GM21786 (cell line): ENCODE results near the gene GDPD1.
"Not testable (repeated sequence)": the region's sequence is repeated elsewhere in the genome, so short reads cannot be mapped to it uniquely, and the experiment has no call there.

Source experiments
- ATAC-seq: cut with Tn5 transposase; IDR thresholded peaks from one replicate; pipeline ENCODE4 v1.9.1; 2021; ENCODE audit not compliant: unreplicated experiment

Gene GDPD1

GRCh38 chr17:59220328-59221158 is at the start of gene GDPD1:
Gene GDPD1, plus strand, starts transcription at chr17:59220511. Its CDS starts 99 bp downstream, at chr17:59220610.
- ATAC-seq = peak; percentile 91

DNA sequence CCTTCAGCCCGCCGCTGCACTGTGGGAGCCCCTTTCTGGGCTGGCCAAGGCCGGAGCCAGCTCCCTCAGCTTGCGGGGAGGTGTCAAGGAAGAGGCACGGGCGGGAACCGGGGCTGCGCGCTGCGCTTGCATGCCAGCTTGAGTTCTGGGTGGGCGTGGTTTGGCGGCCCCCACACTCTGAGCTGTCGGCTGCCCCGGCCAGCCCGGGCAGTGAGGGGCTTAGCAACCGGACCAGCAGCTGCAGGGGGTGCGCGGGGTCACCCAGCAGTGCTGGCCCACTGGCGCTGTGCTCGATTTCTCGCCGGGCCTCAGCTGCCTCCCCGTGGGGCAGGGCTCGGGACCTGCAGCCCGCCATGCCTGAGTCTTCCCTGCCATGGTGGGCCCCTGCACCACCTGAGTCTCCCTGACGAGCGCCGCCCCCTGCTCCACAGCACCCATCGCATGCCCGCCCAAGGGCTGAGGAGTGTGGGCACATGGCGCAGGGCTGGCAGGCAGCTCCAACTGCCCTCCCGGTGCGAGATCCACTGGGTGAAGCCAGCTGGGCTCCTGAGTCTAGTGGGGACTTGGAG is 47.8 kb upstream of the GDPD1 start:
- no peak for ATAC-seq

DNA sequence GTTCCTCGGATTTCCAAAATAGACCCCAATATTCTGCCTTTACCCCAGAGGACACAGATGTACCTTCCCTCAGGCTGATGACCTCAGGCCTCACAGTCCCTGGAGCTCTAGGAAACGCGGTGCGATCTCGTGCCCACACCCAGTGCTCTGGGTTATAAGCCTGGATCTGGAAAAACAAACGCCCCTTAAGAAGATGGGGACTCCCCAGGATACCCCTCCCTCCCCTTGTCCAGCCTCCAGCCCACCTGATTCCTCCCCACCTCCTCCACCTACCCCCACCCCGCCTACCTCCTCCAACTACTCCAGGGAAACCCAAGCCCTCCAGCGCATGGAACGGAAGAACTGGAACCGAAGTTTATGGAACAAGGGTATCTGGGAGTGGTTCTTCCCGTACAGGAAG is 45.6 kb upstream of the GDPD1 start:
- ATAC-seq = no peak

GRCh38 chr17:59175076-59175475 is 45.2 kb upstream of the GDPD1 start:
- ATAC-seq = no peak

- no peak for ATAC-seq
These were observed 41.9 kb upstream of the GDPD1 start for GRCh38 chr17:59178266-59178985.

DNA sequence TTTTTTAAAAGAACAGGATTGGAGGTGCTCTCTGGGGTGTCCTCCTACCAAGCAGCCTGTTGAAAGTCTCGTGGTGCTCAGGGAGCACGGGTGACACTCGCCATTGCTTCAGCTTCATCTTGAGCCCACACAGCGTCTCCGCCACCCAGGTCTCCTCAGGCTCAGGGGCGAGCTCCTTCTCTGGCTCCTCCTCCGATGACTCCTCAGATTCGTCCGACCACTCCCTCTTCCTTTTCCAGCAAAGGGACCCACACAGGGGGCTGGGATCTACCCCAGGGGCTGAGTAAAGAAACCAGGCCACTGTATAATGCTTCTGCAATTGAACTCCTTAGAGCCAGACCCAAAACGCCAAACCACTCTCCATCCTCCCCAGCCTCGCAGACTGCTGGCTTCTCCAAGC is 40.7 kb upstream of the GDPD1 start:
- ATAC-seq = not testable (repeated sequence)

- no peak for ATAC-seq
These were observed 39.7 kb upstream of the GDPD1 start for GRCh38 chr17:59180626-59181025.

DNA sequence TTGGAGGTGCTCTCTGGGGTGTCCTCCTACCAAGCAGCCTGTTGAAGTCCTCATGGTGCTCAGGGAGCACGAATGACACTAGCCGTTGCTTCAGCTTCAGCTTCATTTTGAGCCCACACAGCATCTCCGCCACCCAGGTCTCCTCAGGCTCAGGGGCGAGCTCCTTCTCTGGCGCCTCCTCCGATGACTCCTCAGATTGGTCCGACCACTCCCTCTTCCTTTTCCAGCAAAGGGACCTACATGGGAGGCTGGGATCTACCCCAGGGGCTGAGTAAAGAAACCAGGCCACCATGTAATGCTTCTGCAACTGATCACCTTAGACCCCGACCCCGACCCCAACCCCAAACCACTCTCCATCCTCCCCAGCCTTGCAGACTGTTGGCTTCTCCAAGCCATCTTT is 38.8 kb upstream of the GDPD1 start:
- ATAC-seq = no peak

- no peak for ATAC-seq
These were observed 34.3 kb upstream of the GDPD1 start for GRCh38 chr17:59185997-59186396.

DNA sequence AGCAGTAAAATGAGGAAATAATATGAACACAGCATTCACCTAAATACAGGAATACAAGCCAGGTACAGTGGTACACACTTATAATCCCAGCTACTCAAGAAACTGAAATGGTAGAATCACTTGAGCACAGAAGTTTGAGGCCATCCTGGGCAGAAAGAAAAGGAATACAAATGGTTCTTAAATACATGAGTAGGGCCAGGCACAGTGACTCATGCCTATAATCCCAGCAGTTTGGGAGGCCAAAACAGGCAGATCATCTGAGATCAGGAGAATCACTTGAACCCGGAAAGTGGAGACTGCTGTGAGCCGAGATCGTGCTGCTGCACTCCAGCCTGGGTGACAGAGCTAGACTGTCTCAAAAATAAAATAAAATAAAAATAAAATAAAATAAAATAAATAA is 33.5 kb upstream of the GDPD1 start:
- ATAC-seq = no peak

DNA sequence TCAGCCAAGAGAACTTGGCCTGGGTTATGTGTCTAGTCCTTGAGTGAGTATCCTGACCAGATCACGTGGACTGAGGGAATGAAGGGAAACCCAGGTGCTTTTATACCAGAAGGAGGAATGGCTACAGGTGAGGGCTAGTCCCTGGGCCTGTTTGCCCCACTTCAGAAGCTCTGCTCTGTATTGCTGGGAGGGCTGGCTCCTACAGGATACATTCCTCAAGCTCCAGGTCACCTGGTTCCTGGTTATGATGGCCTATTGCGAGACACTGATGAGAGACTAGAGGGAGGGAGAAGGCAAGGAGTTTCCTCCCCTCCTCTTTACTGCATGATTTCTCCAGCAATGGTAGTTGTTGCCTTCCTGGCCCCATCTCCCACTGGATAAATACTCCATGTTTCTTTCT is 29.5 kb upstream of the GDPD1 start:
- no peak for ATAC-seq

DNA sequence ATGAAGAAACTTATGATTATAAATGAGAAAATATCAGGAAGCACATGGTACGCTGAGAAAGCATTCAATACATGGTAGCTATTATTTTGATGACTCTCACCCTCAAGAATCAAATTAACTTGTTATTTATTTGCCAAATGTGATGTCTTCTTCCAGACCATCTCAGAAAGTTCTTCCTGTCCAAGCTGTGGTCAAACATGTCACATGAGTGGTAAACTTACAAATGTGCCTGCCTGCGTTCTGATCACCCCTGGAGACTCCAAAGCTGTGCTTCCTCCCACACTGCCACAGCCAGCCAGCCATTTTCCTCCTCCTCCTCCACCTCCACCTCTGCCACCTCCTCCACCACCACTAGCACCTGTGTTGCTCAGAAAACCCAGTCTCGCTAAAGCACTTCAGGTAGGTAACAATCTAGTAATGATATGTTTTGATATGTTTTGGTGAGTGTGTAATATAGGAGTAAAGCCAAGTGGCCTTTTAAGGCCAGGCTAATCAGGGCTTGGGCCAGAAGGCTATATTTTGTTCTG is 26.9 kb upstream of the GDPD1 start:
- no peak for ATAC-seq

DNA sequence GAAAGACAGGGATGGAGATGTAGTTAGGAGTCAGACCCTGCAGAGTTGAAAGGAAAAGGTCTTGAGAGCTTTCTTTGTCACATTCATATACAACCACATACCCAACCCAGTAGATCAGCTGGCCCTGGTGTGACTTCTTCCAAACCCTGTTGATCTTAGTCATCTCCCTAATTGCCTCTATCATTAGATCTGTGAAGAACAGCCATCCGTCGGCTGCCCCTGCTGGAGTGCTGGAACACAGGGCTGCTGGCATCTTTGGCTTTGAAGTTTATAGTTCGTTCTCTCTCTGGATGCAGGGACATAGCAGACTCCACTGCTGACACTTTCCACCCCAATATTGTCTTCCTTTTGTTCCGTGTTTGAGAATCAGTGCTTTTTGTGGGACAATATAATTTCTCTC is 20.9 kb upstream of the GDPD1 start:
- ATAC-seq = no peak

DNA sequence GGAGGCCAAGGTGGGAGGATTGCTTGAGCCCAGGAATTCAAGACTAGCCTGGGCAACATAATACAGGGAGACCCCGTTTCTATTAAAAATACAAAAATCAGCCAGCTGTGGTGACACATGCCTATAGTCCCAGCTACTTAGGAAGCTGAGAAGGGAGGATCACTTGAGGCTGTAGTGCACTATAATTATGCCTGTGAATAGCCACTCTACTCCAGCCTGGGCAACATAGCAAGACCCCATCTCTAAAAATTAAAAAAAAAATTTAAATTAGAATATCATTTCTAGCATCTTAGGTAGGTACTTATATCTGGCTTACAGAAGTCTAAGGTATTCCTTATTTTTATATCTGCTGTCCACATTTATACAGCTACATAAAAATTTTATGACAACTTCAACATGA is 18.0 kb upstream of the GDPD1 start:
- ATAC-seq = no peak

DNA sequence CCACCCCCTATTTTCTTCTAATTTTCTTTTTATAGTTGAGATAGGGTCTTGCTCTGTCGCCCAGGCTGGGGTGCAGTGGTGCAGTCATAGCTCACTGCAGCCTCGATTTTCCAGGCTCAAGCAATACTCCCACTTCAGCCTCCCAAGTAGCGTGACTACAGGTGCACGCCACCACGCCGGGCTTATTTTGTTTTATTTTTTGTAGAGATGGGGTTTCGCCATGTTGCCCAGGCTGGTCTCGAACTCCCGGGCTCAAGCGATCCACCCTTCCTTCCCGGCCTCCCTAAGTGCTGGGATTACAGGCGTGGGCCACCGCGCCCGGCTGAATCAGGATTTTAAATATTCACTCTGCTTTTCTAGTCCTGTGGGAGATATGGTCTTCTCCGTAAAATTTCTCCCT is 941 bp upstream of the GDPD1 start:
- no peak for ATAC-seq

- ATAC-seq = no peak
These were observed 351 bp upstream of the GDPD1 start for GRCh38 chr17:59219992-59220327.

- ATAC-seq = no peak
These were observed 992 bp downstream of the GDPD1 start for GRCh38 chr17:59221159-59221847.

DNA sequence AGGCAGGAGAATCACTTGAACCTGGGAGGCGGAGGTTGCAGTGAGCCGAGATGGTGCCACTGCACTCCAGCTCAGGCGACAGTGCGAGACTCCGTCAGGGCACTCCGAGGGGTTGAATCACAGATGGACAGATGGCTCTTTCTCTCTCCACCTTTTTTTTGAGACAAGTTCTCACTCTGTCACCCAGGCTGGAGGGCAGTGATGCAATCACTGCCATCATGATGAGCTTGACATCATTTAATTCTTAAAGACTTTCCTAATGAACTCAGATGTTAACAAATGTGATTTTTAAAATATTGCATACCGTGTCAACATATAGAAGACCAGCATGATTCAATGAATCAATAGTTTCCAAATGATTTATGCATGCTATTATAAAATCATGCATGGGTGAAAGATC is 3.5 kb downstream of the GDPD1 start:
- no peak for ATAC-seq

- not testable (repeated sequence) for ATAC-seq
These were observed 8.3 kb downstream of the GDPD1 start for GRCh38 chr17:59228588-59228987.

DNA sequence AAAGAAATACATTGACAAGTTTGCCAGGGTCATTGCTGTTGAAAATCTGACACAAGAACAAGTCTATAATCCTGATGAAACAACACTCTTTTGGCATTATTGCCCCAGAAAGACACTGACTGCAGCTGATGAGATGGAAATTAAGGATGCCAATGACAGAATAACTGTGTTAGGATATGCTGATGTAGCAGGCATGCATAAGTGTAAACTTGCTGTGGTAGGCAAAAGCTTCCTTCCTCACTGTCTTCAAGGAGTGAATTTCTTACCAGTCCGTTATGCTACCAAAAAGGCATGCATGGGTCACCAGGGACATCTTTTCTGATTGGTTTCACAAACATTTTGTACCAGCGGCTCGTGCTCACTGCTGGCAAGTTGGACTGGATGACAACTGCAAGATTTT is 10.5 kb downstream of the GDPD1 start:
- ATAC-seq = no peak

DNA sequence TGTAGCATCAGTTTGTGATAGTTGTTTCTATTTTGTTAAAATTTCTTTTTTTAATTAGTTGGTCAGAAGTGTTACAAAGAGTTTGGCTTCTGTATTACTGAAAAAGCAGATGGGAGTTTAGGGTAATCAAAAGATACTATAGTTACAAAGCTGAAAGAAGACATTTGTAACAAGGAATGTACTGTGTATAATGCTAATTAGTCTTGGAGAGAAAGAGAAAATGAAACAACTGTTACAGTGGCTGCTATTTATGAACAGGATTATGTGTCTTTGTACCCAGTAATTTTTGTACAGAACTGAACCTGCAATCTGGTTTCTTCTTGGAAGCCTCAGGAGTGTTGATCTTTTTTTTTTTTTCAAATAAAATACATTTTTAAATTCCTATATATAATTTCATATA is 14.3 kb downstream of the GDPD1 start:
- no peak for ATAC-seq
